Heart right ventricle (tissue), 16 donors: ENCODE data around the gene ECE2. TPM values are rescaled to one million over a fixed set of nuclear protein-coding genes. Genes with fewer than 3 reads are reported as not detected.
A peak's percentile ranks its signal among the peaks of the same experiment; 100 is the strongest.

Source experiments
- ATAC-seq, 8 donors: fragments of 200-7000 bp; cut with Tn5 transposase; one replicate each; pipeline ENCODE4 v1.9.1; 2020; ENCODE audit warnings: mild to moderate bottlenecking in 8 of 8, moderate library complexity in 8 of 8, moderate number of reproducible peaks in 1 of 8
- DNase-seq, 2 donors: peaks; one replicate each; pipeline ENCODE4 v3.0.0-alpha.2; 2020
- H3K27ac ChIP-seq, 10 donors: fragments of 200-600 bp; sonication (generic) in 2 of 10; one replicate each; pipeline versions ENCODE4 v1.5.0 to v1.8.0; 2020 to 2022; ENCODE audit warnings: mild to moderate bottlenecking in 3 of 10
- H3K27me3 ChIP-seq, 7 donors: fragments of 200-600 bp; one replicate each; pipeline ENCODE4 v1.8.0; 2021 to 2022; ENCODE audit warnings: mild to moderate bottlenecking in 2 of 7
- H3K36me3 ChIP-seq, 9 donors: fragments of 200-600 bp; sonication (generic) in 1 of 9; one replicate each; pipeline versions ENCODE4 v1.5.0 to v1.8.0; 2020 to 2022; ENCODE audit warnings: mild to moderate bottlenecking in 2 of 9
- H3K4me1 ChIP-seq, 9 donors: fragments of 200-600 bp; sonication (generic) in 1 of 9; one replicate each; pipeline versions ENCODE4 v1.5.0 to v1.8.0; 2020 to 2022; ENCODE audit warnings: mild to moderate bottlenecking in 4 of 9
- H3K4me3 ChIP-seq, 10 donors: fragments of 200-600 bp; sonication (generic) in 2 of 10; one replicate each; pipeline versions ENCODE4 v1.5.0 to v1.8.0; 2020 to 2022; ENCODE audit warnings: mild to moderate bottlenecking in 7 of 10, moderate library complexity in 2 of 10
- H3K9me3 ChIP-seq, 11 donors: fragments of 200-600 bp in 10 of 11; sonication (generic) in 2 of 11; one replicate each; pipeline versions ENCODE4 v1.5.0 to v1.8.0; 2013 to 2022; ENCODE audit warnings: mild to moderate bottlenecking in 2 of 11, control low read depth in 1 of 11, moderate library complexity in 1 of 11
- WGBS, 2 donors: extraction: QIAGEN DNeasy Blood & Tissue Kit; methylation state at CpG; one replicate each; pipeline ENCODE4 v1.1.7; 2013; ENCODE audit warnings: inconsistent platforms in 1 of 2; 5-methylcytosine and 5-hydroxymethylcytosine counted together
- intact Hi-C, 10 donors: fragments of 100-400 bp; cut with DNase I; formaldehyde crosslinking; loops; one replicate each; pipeline versions ENCODE4 v1.11.1 to v1.14.2; 2022
- polyA plus RNA-seq, 2 donors: library from polyadenylated mRNA; stranded (reverse); fragments of 200-250 nt; gene quantifications; one replicate each; pipeline ENCODE4 v1.2.3, GENCODE V29; 2013
- total RNA-seq, 10 donors: library from RNA; stranded (reverse); fragmentation: NEBNext Ultra II Directional in 3 of 10; extraction: Animal tissue kit (Norgen Biotek cat#: 25700) in 3 of 10; gene quantifications; one replicate each; pipeline versions ENCODE4 v1.2.1 to v1.2.4, GENCODE V29; 2021 to 2023
- TF ChIP-seq, protein P1 (sequence below), 9 donors: fragments of 200-600 bp; sonication (generic) in 2 of 9; IDR thresholded peaks; one replicate each; pipeline versions ENCODE4 v1.5.0 to v1.8.0; 2021 to 2022; ENCODE audit warnings: antibody characterized with exemption in 9 of 9, mild to moderate bottlenecking in 5 of 9, moderate library complexity in 1 of 9
- donor health status: Arrhythmogenic right ventricular cardiomyopathy.
- donor health status: ischemic (EF 13 %, LVEDD 7.1; RV severe dilation, severe dysfunction).
- donor health status: healthy with polysubstance abuse.
- donor health status: DM: no; HTN: yes; CAD: no.
- donor health status: DM: no; HTN: no; CAD: no.
- donor health status: ischemic (EF 25% LVEDD 6.9; RV normal size, moderate dysfunction).
- donor health status: ischemic (EF 25% LVEDD 5.7; RV mildly dilated, moderate dysfunction).
- donor health status: healthy.
- donor health status: DM: yes; HTN: yes; CAD: no.
- donor health status: Ischemic cardiomyopathy.
- donor health status: ischemic (EF 35%, LVEDD 5.7; RV mildly dilated, moderate dysfunction).
- donor health status: nonischemic (EF 11% LVEDD 7.7; RV severe dilation, severe dysfunction).
- donor health status: DM: yes; HTN: yes; CAD: no.
- donor health status: PGD.
- donor health status: ischemic (EF 29% LVEDD 5.4; RV normal size, mild dysfunction).
- donor health status: nonischemic (EF 23%, LVEDD 6.1; RV moderate dilation, normal function).

ECE2 gene
- total and polyA plus RNA-seq, 12 donors: 0.20 to 0.28 TPM; not detected in 10

DNA sequence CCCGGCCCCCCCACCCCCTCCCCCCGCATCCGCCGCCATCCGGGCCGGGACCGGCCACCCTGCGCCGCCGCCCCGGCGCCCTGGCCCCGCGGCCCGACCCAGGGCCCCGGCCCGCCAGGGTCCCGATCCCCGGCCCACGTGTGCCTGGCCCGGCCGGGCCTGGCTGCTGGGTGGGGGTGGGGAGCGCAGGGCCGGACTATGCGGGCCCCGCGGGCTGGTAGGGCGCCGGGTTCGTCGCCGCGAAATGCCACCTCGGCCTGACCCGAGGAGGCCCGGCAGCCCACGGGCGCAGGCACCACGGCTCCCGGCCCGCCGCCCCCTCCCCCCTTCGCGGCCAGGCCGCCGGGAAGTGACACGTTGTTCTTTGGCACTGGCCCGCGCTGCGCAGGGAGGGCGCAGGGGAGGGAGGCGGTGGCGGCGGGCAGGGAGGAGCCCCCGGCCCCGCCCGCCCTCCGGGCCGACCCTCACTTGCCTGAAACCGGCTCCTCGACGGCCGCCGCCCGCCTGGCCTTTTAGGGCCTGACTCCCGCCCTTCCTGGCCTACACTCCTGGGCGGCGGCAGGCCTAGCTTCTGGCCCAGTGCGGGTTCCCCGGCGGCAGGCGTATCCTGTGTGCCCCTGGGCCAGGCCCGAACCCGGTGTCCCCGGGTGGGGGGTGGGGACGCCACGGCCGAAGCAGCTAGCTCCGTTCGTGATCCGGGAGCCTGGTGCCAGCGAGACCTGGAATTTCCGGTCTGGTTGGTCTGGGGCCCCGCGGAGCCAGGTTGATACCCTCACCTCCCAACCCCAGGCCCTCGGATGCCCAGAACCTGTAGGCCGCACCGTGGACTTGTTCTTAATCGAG, 39.1 kb downstream of the ECE2 start:
- H3K36me3 ChIP-seq: peaks cover 0 to 32% (median 18%) of the 10 kb centered on the region in 9 donors
- ATAC-seq (peak; percentile 66 to 85 (median 82)), DNase-seq (peak; percentile 87 to 89)
- H3K27ac ChIP-seq: peak overlapping the region; percentile 96 to 100 (median 98)
- intact Hi-C loops: loop anchor here in 5 of 10 donors (2.0 to 10.0 kb wide), 7 partner anchors 16 to 690 kb away; partner anchors contain the start of genes ABCF3 (in 1 of the 5), DVL3 (in 1 of the 5) and PSMD2 (in 1 of the 5)
- peak overlapping the region; percentile 68 to 95 (median 85) for H3K4me3 ChIP-seq
- TF ChIP-seq, protein P1, sequence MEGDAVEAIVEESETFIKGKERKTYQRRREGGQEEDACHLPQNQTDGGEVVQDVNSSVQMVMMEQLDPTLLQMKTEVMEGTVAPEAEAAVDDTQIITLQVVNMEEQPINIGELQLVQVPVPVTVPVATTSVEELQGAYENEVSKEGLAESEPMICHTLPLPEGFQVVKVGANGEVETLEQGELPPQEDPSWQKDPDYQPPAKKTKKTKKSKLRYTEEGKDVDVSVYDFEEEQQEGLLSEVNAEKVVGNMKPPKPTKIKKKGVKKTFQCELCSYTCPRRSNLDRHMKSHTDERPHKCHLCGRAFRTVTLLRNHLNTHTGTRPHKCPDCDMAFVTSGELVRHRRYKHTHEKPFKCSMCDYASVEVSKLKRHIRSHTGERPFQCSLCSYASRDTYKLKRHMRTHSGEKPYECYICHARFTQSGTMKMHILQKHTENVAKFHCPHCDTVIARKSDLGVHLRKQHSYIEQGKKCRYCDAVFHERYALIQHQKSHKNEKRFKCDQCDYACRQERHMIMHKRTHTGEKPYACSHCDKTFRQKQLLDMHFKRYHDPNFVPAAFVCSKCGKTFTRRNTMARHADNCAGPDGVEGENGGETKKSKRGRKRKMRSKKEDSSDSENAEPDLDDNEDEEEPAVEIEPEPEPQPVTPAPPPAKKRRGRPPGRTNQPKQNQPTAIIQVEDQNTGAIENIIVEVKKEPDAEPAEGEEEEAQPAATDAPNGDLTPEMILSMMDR (IDR thresholded peaks at IDR 0.05): no peak
- 1% methylated on average over 67 to 80 of the region's 89 CpGs for WGBS, 2 donors
- H3K27me3 ChIP-seq: no peaks in the 10 kb centered on the region
- no peaks in the 10 kb centered on the region for H3K9me3 ChIP-seq
- peaks cover 26 to 52% (median 47%) of the 10 kb centered on the region in 9 donors for H3K4me1 ChIP-seq

DNA sequence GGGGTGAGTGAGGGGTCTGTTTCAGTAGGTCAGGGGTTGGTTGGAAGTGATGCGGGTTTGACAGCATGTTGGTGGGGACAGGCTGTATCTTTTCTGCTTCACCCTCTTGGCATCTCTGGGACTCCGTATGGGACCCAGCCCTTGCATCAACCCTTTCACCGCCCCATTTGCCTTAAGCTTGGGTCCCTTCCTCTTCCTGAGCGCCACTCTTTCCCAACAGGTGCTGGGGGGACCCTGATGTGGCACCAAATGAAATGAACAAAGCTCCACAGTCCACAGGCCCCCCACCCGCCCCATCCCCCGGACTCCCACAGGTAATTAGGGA, 39.7 kb downstream of the ECE2 start:
- ATAC-seq (peak in 3 of 8 donors; percentile 0 to 1 (median 0)), DNase-seq (no peak)
- Histone ChIP-seq H3K36me3 (peaks cover 0 to 37% (median 20%) of the 10 kb centered on the region in 9 donors), H3K9me3 (no peaks in the 10 kb centered on the region), H3K27ac (peak overlapping the region; percentile 96 to 100 (median 98)), H3K27me3 (no peaks in the 10 kb centered on the region), H3K4me1 (peaks cover 26 to 57% (median 52%) of the 10 kb centered on the region in 9 donors), H3K4me3 (peak overlapping the region; percentile 68 to 95 (median 85))
- intact Hi-C loops: loop anchor here in 5 of 10 donors (2.0 to 10.0 kb wide), 6 partner anchors 17 to 691 kb away; partner anchors contain the start of genes ABCF3 (in 1 of the 5), DVL3 (in 1 of the 5) and PSMD2 (in 1 of the 5)
- 7 to 10% methylated on average over 6 of the region's 6 CpGs for WGBS, 2 donors
- TF ChIP-seq, protein P1 (IDR thresholded peaks at IDR 0.05): no peak

DNA sequence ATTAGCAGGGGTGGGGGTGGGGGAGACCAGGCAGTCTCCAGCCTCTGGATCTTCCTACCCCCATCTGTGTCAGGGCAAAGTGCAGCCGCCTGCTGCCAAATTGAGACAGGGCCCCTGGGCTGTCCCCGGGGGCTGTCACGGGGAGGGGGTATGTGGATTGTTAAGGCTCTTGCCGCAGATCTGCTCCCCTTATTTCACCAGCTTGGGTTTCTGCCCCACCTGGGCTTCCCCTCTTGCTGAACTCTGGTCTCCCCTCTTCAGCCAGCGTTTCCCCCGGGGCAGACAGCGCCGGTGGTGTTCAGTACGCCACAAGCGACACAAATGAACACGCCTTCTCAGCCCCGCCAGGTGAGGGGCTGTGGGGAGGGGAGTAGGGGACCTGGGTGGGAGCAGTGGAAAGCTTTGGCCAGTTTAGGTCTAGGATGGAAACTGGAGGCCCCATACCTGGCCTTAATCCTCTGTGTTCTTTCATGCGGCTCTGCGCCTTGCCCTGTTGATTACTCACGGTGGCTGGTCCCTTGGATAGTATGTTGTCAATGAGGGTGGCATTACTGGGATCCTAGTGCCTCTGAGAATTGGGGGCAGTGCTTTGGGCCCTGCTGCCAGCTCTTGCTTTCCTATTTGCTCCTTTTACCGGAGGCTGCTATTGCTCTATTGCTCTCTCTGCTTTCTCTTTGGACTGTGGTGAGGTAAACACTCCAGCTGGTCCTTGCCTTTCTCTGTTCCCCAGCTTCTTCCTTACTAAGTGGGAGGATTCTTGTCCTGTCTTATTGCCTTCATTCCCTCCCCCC, 40.2 kb downstream of the ECE2 start:
- intact Hi-C loops: loop anchor here in 5 of 10 donors (2.0 to 10.0 kb wide), 6 partner anchors 17 to 691 kb away; partner anchors contain the start of genes ABCF3 (in 1 of the 5), DVL3 (in 1 of the 5) and PSMD2 (in 1 of the 5)
- ATAC-seq: no peak
- H3K4me3 ChIP-seq: peak overlapping the region; percentile 68 to 95 (median 85)
- H3K36me3 ChIP-seq: peaks cover 0 to 43% (median 26%) of the 10 kb centered on the region in 9 donors
- WGBS, 2 donors: 27 to 33% methylated on average over 16 of the region's 16 CpGs
- peak overlapping the region; percentile 96 to 100 (median 98) for H3K27ac ChIP-seq
- H3K9me3 ChIP-seq: no peaks in the 10 kb centered on the region
- TF ChIP-seq, protein P1 (IDR thresholded peaks at IDR 0.05): no peak
- no peak for DNase-seq
- peaks cover 26 to 62% (median 58%) of the 10 kb centered on the region in 9 donors for H3K4me1 ChIP-seq
- H3K27me3 ChIP-seq: no peaks in the 10 kb centered on the region

GRCh38 chr3:184316792-184317191, 41.0 kb downstream of the ECE2 start:
- no peak for DNase-seq
- Histone ChIP-seq H3K9me3 (no peaks in the 10 kb centered on the region), H3K27me3 (no peaks in the 10 kb centered on the region), H3K36me3 (peaks cover 4 to 50% (median 33%) of the 10 kb centered on the region in 9 donors), H3K27ac (peak overlapping the region in 6 of 10 donors; percentile 2 to 100 (median 96)), H3K4me1 (peaks cover 26 to 69% (median 62%) of the 10 kb centered on the region in 9 donors), H3K4me3 (peak overlapping the region in 9 of 10 donors; percentile 68 to 95 (median 85))
- no peak for ATAC-seq
- intact Hi-C loops: loop anchor here in 3 of 10 donors (10.0 kb wide), 3 partner anchors 132 to 692 kb away; partner anchors contain the start of genes ABCF3 (in 1 of the 3) and DVL3 (in 1 of the 3)
- WGBS, 2 donors: 72 to 81% methylated on average over 7 of the region's 7 CpGs
- TF ChIP-seq, protein P1 (IDR thresholded peaks at IDR 0.05): no peak
